NCI-H2171 treated with DMSO at 0.1 percent for 48 hours (cell line): ENCODE data around the gene PPP1R7.
A peak's percentile ranks its signal among the peaks of the same experiment; 100 is the strongest.

ENCODE experiments used
- DNase-seq: peaks from one replicate; lab custom pipeline; 2025; lab: John Stamatoyannopoulos, UW

The PPP1R7 gene

DNA sequence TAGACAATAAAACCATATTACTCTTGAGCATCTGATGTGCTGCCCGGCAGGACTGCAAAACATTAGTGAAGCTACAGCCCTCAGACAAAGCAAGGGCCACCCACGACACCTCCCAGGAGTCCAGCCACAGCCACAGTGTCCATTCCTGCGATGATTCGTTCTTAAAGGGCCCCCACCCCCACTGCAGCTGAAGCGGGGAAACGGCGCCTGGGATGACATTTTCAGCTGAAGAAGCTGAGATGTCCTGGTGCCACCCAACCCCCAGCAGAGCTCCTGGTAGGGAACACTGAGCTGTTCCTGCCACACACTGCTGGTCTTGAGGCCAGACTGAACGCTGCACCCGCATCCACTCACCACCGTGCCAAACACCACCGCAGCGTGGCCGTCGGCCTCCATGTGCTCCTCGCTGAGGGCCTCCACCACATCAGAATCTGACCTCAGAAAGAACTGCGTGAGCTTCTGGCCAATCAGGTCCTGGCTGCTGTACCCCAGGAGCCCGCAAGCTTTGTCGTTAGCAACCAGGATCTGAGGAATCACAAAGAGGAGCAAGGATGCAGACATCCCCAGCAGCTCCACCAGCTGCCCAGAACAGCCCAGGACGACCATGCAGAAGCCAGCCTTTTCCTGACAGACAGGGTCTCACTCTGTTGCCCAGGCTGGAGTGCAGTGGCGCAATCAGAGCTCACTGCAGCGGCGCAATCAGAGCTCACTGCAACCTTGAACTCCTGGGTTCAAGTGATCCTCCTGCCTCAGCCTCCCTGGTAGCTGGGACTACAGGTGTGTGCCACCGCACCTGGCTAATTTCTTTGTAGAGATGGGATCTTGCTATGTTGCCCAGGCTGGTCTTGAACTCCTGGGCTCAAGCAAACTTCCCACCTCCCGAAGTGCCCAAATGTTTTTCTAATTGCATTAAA is 10.5 kb upstream of the PPP1R7 start:
- DNase-seq: no peak

GRCh38 chr2:241140445-241140840 is 9.8 kb upstream of the PPP1R7 start:
- no peak for DNase-seq

GRCh38 chr2:241141214-241141770 is 9.0 kb upstream of the PPP1R7 start:
- no peak for DNase-seq

DNA sequence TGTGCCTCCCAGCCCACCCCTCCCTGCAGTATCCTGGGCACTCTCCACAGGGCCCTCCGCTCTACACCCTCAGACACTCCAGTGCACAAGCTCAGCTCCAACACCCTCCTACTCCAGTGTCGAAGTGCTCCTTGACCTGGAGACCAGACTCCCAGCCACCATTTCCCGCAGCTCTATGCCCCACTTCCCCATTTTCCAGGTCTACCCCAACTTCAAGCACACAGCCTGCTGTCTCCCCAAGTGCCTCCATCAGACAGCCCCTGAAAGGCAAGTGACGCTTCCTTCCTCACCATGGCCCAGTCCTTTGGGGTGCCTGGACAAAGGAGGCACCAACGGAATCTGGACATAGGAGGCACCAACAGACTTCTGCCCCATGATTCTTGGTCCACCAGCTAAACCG is 8.2 kb upstream of the PPP1R7 start:
- no peak for DNase-seq

GRCh38 chr2:241142593-241142992 is 7.7 kb upstream of the PPP1R7 start:
- DNase-seq: no peak

DNA sequence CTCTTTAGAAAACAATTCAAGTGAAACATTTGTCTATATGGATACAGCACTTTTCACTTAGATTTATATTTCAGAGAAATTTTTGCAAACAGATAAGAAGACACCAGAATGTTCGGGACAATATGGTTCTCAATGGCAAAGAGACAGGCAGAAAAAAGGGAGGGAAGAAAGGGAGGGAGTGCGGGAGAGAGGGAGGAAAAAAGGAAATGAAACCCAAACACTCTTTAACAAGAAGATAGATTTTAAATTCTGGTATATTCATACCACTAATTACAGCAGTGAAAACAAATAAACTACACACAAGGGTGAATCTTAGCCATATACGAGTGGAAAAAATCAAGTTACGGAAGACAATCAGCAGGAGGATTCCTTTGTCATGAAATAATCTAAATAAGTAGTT is 4.0 kb upstream of the PPP1R7 start:
- no peak for DNase-seq

GRCh38 chr2:241147336-241147735 is 2.9 kb upstream of the PPP1R7 start:
- DNase-seq: no peak

DNA sequence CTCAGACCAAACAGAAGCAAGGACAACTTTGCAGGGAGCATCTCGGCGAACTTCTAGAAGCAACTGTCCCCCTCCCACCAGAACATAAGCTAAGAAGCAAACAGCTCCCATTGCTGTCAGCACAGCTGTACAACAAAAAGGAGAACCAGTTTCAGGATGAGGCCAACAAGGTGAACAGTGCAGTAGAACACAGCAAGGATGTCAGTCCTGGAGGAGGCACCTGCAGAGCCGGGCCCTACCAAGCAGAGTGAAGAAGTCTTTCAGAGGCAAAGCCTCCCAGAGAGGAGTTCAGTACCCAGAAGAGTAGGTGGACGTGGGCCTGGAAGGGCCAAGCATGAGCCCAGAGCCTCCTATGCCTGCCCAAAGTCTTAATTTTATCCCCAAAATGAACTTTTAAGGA is 2.0 kb upstream of the PPP1R7 start:
- DNase-seq: no peak

- DNase-seq: peak; percentile 90
Observed at GRCh38 chr2:241148891-241149674, 1.2 kb upstream of the PPP1R7 start, which contains the start of gene PASK. PASK (minus strand) TSS chr2:241149472; CDS start chr2:241143032, 6,440 bp downstream.

- no peak for DNase-seq
Observed at GRCh38 chr2:241149675-241149924, 667 bp upstream of the PPP1R7 start.

- DNase-seq: no peak
Observed at GRCh38 chr2:241150660-241151530, 628 bp downstream of the PPP1R7 start.

DNA sequence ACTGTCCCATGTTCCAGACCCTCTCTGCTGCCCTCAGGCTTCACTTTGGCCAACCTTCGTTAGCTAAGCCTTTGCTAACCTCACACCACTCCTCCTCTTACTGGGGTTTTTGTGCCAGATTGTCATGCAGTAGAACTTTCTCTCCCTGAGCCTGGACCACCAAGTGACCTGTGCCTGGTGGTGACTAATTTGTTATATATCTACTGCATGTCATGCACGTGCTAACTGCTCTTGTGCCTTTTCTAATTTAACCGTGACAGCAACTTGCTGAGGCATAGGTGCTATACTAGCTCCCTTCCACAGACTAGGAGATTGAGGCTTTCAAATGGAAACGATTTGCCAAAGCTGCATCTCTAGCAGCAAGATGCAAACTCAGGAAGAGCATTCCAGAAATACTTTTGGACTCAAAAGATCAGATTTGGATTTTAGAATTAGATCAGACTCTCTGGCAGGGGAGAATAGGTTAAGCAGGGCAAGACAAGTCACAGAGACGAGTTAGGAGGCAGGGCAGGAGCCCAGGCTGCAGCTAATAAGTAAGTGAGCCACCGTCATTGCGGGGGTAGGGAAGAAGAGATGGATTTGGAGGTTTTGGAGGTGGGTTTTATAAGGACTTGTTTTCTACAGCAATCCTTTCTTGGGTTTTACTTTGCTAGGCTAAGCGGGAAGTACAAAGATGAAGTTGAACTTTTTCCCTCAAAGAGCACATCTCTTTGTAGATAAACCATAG is 1.8 kb downstream of the PPP1R7 start:
- DNase-seq: no peak

GRCh38 chr2:241153616-241154015 is 3.3 kb downstream of the PPP1R7 start:
- no peak for DNase-seq

- no peak for DNase-seq
Observed at GRCh38 chr2:241154915-241155314, 4.6 kb downstream of the PPP1R7 start.

DNA sequence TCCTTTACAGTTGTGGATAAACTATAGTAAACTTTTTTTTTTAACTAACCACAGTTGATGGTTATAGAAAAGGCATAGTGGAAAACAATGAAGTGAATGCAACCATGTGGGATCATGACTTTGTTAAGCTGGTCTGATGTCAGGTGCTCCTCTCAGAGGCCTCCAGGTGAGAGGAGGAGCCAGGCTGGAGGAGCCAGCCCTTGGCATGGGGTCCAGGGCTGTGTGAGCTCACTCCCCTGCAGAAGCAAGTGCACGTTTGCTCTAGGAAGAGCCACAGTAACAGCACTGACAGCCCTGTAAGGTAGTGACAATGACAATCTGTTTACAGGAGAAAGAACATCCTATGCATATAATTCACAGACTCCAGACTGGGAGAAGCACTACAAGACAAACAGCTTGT is 5.7 kb downstream of the PPP1R7 start:
- DNase-seq: no peak

- no peak for DNase-seq
Observed at GRCh38 chr2:241156971-241157441, 6.7 kb downstream of the PPP1R7 start.

DNA sequence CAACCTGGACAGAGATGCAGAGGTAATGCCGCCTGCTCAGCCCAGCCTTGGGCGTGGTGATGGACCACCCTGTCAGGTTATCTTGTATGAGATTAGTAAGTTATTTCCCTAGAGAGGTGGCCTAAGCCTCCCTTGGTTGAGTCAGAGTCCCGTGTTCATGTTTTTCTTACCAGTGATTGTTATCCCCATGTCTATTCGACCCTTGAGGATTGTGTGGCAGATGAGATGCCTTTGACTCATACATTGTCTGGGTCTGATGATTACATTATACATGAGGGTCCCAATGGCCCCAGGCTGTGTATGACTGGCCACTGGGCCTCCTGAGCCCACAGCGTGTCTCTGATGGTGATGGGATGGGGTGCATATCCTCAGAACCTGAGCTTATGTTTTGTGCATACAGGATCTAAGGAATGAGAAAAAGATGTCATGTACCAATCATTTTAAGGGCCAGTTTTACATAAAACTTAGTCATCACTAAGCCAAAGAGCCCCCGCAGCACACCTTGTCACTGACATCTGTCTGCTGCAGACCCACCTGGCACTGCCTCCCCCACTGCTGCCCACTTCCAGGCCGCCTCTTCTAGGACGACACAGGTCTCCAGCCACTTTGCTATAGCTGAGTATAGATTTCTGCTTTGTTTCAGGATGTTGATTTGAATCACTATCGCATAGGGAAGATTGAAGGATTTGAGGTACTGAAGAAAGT is 7.7 kb downstream of the PPP1R7 start:
- DNase-seq: no peak

DNA sequence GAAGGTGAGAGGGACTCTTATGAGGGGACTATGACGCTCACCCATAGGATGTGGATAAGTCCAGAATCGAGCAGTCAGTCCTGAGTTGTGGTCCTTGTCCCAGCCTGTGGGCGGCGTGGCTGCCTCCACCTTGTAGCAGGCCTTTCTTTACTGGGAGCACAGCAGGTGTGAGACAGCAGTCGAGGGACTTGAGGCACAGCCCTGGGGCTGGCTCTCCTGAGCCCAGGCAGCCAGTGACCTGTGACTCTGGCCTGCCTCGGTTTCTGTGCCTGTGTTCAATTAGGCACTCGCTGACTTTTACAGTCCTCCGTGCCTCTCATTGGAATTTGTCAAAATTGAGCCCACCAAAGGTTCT is 8.3 kb downstream of the PPP1R7 start:
- no peak for DNase-seq

DNA sequence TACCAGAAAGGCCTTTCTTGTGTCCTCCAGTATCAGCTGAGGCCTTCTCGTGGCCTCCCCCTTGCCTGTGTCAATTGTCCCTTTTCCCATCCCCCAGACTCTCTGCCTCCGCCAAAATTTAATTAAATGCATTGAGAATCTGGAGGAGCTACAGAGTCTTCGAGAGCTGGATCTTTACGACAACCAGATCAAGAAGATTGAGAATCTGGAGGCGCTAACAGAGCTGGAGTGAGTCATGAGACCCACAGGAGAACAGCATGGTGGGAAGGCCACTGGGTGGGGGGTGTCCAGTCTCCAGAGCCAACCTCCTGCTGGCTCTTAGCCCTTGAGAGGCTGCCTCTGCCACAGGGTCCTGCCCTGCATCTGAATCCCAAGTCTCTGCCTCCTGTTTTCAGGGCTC is 8.8 kb downstream of the PPP1R7 start:
- DNase-seq: no peak

DNA sequence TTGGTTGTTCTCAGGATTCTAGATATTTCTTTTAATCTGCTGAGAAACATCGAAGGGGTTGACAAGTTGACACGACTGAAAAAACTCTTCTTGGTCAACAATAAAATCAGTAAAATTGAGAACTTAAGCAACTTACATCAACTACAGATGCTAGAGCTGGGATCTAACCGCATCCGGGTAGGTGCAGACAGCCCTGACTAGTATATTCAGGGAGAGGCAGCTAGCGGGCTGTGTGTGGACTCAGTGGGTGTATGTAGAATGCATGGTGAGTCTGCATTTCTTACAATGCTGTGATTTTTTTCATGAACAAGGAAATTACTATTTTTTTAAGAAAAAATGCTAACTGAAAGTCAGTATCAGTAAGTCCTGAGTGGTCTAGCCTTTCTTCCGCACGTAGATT is 10.1 kb downstream of the PPP1R7 start:
- DNase-seq: no peak
